RKO (cell line): ENCODE data around the gene FAM174C.
A peak's percentile ranks its signal among the peaks of the same experiment; 100 is the strongest.

Experiments
- DNase-seq: peaks from one replicate; pipeline ENCODE4 v3.0.0-alpha.2; 2016; ENCODE audit warnings: low spot score

The FAM174C gene

GRCh38 chr19:1322198-1322981 lies 47.1 kb downstream of the FAM174C start:
- DNase-seq = no peak

GRCh38 chr19:1324249-1324805 lies 49.0 kb downstream of the FAM174C start:
- no peak for DNase-seq

GRCh38 chr19:1324806-1325567 lies 49.7 kb downstream of the FAM174C start:
- DNase-seq = peak; percentile 71

GRCh38 chr19:1325568-1326294 lies 50.4 kb downstream of the FAM174C start:
- no peak for DNase-seq

GRCh38 chr19:1327125-1327524 lies 51.8 kb downstream of the FAM174C start:
- DNase-seq = no peak
